HCT116 (cell line): Measurements from ENCODE around the gene TTC16. TPM values are rescaled to one million over a fixed set of nuclear protein-coding genes. Genes with fewer than 3 reads are reported as not detected.

Experiments
- ATAC-seq: fragments of 200-7000 bp; cut with Tn5 transposase; 2 replicates; pipeline ENCODE4 v1.9.1; 2020; ENCODE audit warnings: mild to moderate bottlenecking, moderate library complexity
- BruUV-seq: library from RNA; stranded (reverse); fragments of 400-500 nt; replicated peaks from 2 replicates; lab custom pipeline; 2021; lab: Mats Ljungman, UMichigan
- CTCF ChIA-PET: fragments of 300-600 bp; sonication (Branson Sonifier 250); formaldehyde crosslinking; loops from one replicate; lab custom pipeline; 2021; ENCODE audit warnings: antibody characterized with exemption; lab: Charles Lee
- POLR2A ChIA-PET: fragments of 300-600, 350-600 bp; sonication (Branson Sonifier 250); formaldehyde crosslinking; loops from one replicate; lab custom pipeline; 2021; ENCODE audit warnings: antibody characterized with exemption; lab: Charles Lee
- RAD21 ChIA-PET, 2 experiments: fragments of 300-600 bp; sonication (Branson Sonifier 250); formaldehyde crosslinking; loops; one replicate each; lab custom pipeline; 2023; ENCODE audit warnings: low total read pairs in 2 of 2; ENCODE audit not compliant: uncharacterized antibody in 2 of 2, unreplicated experiment in 2 of 2, low non-redundant PET in 1 of 2; lab: Charles Lee
- DNase-seq: peaks from one replicate; pipeline ENCODE4 v3.0.0-alpha.2; 2010; ENCODE audit warnings: low read depth, low spot score
- H2AFZ ChIP-seq: fragments of 200-600 bp; shearing (Covaris generic), sonication (generic); 2 replicates; pipeline ENCODE4 v1.6.1; 2017; ENCODE audit warnings: low read depth, mixed run types, mixed read lengths, antibody characterized with exemption, low read length; ENCODE audit not compliant: poor library complexity, severe bottlenecking
- H3K27ac ChIP-seq: 2 replicates; pipeline ENCODE4 v1.5.1; 2012; ENCODE audit warnings: low read depth, low read length
- H3K27me3 ChIP-seq: fragments of 200-600 bp; sonication (generic); 2 replicates; pipeline ENCODE4 v1.6.1; 2016; ENCODE audit warnings: mixed run types, low read length, mixed read lengths; ENCODE audit not compliant: insufficient read depth
- H3K36me3 ChIP-seq, 2 experiments: fragments of 200-500 bp in 1 of 2; fragments of 200-600 bp in 1 of 2; sonication (Bioruptor generic) in 1 of 2; sonication (generic) in 1 of 2; 2 replicates each; pipeline versions ENCODE4 v1.5.1 to v1.6.1; 2014 to 2016; ENCODE audit warnings: low read length in 2 of 2, inconsistent platforms in 1 of 2, mixed read lengths in 1 of 2, mixed run types in 1 of 2; ENCODE audit not compliant: insufficient read depth in 2 of 2, control insufficient read depth in 1 of 2
- H3K4me1 ChIP-seq, 2 experiments: fragments of 200-600 bp in 1 of 2; sonication (generic) in 1 of 2; 2 replicates each; pipeline versions ENCODE4 v1.5.1 to v1.6.1; 2012 to 2017; ENCODE audit warnings: low read length in 2 of 2, inconsistent platforms in 1 of 2, mild to moderate bottlenecking in 1 of 2, mixed read lengths in 1 of 2, mixed run types in 1 of 2, moderate library complexity in 1 of 2; ENCODE audit not compliant: insufficient read depth in 2 of 2, control insufficient read depth in 1 of 2
- H3K4me2 ChIP-seq: fragments of 200-600 bp; sonication (generic); 2 replicates; pipeline ENCODE4 v1.6.1; 2017; ENCODE audit warnings: mixed run types, low read length, mixed read lengths
- H3K4me3 ChIP-seq, 2 experiments: fragments of 200-600 bp in 1 of 2; sonication (generic) in 1 of 2; replicated peaks in 1 of 2; 2 replicates each; pipeline ENCODE4 v1.5.1; 2011 to 2016; ENCODE audit warnings: low read length in 2 of 2, control low read depth in 1 of 2, low read depth in 1 of 2, mild to moderate bottlenecking in 1 of 2, mixed read lengths in 1 of 2, mixed run types in 1 of 2
- H3K79me2 ChIP-seq: fragments of 200-600 bp; sonication (generic); 2 replicates; pipeline ENCODE4 v1.6.1; 2017; ENCODE audit warnings: mild to moderate bottlenecking, mixed run types, low read length, moderate library complexity, mixed read lengths; ENCODE audit not compliant: insufficient read depth
- H3K9ac ChIP-seq: fragments of 200-600 bp; sonication (generic); 2 replicates; pipeline ENCODE4 v1.6.1; 2016; ENCODE audit warnings: low read length, mixed read lengths
- H3K9me2 ChIP-seq: fragments of 200-600 bp; sonication (generic), shearing (Covaris generic); 2 replicates; pipeline ENCODE4 v1.6.1; 2017; ENCODE audit warnings: mixed run types, mild to moderate bottlenecking, moderate library complexity; ENCODE audit not compliant: insufficient read depth
- H3K9me3 ChIP-seq, 2 experiments: fragments of 200-500 bp in 1 of 2; fragments of 200-600 bp in 1 of 2; sonication (Bioruptor generic) in 1 of 2; sonication (generic) in 1 of 2; 2 replicates each; pipeline ENCODE4 v1.6.1; 2014 to 2017; ENCODE audit warnings: low read length in 2 of 2, mixed read lengths in 2 of 2, inconsistent platforms in 1 of 2, low read depth in 1 of 2, mild to moderate bottlenecking in 1 of 2, mixed run types in 1 of 2, moderate library complexity in 1 of 2; ENCODE audit not compliant: control insufficient read depth in 1 of 2, insufficient read depth in 1 of 2
- H4K20me1 ChIP-seq: fragments of 200-600 bp; sonication (generic), shearing (Covaris generic); 2 replicates; pipeline ENCODE4 v1.6.1; 2017; ENCODE audit warnings: mixed run types, mild to moderate bottlenecking, moderate library complexity; ENCODE audit not compliant: insufficient read depth
- CEBPB ChIP-seq: IDR thresholded peaks from 2 replicates; pipeline ENCODE4 v1.6.1; 2012; ENCODE audit warnings: low read depth
- EGR1 ChIP-seq: IDR thresholded peaks from 2 replicates; pipeline ENCODE4 v1.6.1; 2012; ENCODE audit warnings: low read depth
- EZH2phosphoT487 ChIP-seq: fragments of 200-600 bp; IDR thresholded peaks from 2 replicates; pipeline ENCODE4 v1.6.1; 2018; ENCODE audit warnings: antibody characterized with exemption, borderline replicate concordance
- FOSL1 ChIP-seq: IDR thresholded peaks from 2 replicates; pipeline ENCODE4 v1.6.1; 2012; ENCODE audit warnings: low read depth
- RAD21 ChIP-seq: IDR thresholded peaks from 2 replicates; pipeline ENCODE4 v1.6.1; 2012; ENCODE audit warnings: low read depth, mild to moderate bottlenecking
- SIN3A ChIP-seq: IDR thresholded peaks from 2 replicates; pipeline ENCODE4 v1.6.1; 2012; ENCODE audit warnings: low read depth
- SP1 ChIP-seq: IDR thresholded peaks from 2 replicates; pipeline ENCODE4 v1.6.1; 2012; ENCODE audit warnings: low read depth
- SRF ChIP-seq: IDR thresholded peaks from 2 replicates; pipeline ENCODE4 v1.6.1; 2012; ENCODE audit warnings: low read depth
- TCF7L2 ChIP-seq: IDR thresholded peaks from 2 replicates; pipeline ENCODE4 v1.7.0; 2011; ENCODE audit warnings: borderline replicate concordance, inconsistent platforms; ENCODE audit not compliant: insufficient read depth, insufficient read length; ENCODE audit errors: extremely low read depth
- YY1 ChIP-seq: IDR thresholded peaks from 2 replicates; pipeline ENCODE4 v1.6.1; 2011; ENCODE audit warnings: low read length, low read depth, moderate library complexity, mild to moderate bottlenecking; ENCODE audit not compliant: insufficient replicate concordance; ENCODE audit errors: extremely low read depth
- ZFX ChIP-seq: fragments of 450-650 bp; IDR thresholded peaks from 2 replicates; pipeline ENCODE4 v1.6.1; 2017
- ZNF274 ChIP-seq: fragments of 200-500 bp; sonication (Bioruptor generic); IDR thresholded peaks from 2 replicates; pipeline ENCODE4 v1.6.1; 2014; ENCODE audit warnings: mild to moderate bottlenecking, low read depth, low read length, inconsistent platforms
- intact Hi-C: fragments of 100-400 bp; cut with micrococcal nuclease; formaldehyde crosslinking; loops from 2 replicates; pipeline ENCODE4 v1.10.0; 2022
- total RNA-seq: library from RNA; stranded (reverse); gene quantifications from one replicate; pipeline ENCODE4 v1.2.1, GENCODE V29; 2021; ENCODE audit not compliant: unreplicated experiment
- TF ChIP-seq, protein P1 (sequence below): IDR thresholded peaks from 2 replicates; pipeline ENCODE4 v1.6.1; 2012
- TF ChIP-seq, protein P2 (sequence below): IDR thresholded peaks from 2 replicates; pipeline ENCODE4 v1.6.1; 2011; ENCODE audit warnings: mild to moderate bottlenecking, low read length, moderate library complexity; ENCODE audit not compliant: insufficient replicate concordance; ENCODE audit errors: extremely low read depth
- TF ChIP-seq, protein P3 (sequence below), 3 experiments: fragments of 200-600 bp in 1 of 3; sonication (generic) in 1 of 3; IDR thresholded peaks in 2 of 3; conservative IDR thresholded peaks in 1 of 3; 2 replicates each; pipeline ENCODE4 v1.5.1; 2012 to 2017; ENCODE audit warnings: low read depth in 2 of 3, low read length in 2 of 3, antibody characterized with exemption in 1 of 3, borderline replicate concordance in 1 of 3, control low read depth in 1 of 3, mild to moderate bottlenecking in 1 of 3, mixed read lengths in 1 of 3, mixed run types in 1 of 3, moderate library complexity in 1 of 3; ENCODE audit not compliant: insufficient read depth in 1 of 3
- TF ChIP-seq, protein P4 (sequence below): IDR thresholded peaks from 2 replicates; pipeline ENCODE4 v1.6.1; 2012

The TTC16 gene
- total RNA-seq, 1 experiment from 2014 or later: not detected

DNA sequence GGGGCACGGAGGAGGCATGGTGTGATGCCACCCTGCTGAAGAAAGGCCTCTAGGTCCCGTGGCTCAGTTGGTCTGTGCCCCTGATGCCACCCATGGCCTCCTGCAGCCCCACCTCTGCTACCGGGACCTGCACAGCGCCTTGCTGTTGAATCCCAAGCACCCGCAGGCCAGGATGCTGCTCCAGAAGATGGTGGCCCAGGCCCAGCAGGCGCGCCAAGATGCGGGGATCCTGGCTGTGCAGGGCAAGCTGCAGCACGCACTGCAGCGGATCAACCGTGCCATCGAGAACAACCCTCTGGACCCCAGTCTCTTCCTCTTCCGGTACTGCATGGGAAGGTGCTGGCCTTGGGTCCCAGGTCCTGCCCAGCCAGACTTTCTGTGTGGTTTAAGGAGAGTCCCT is 7.1 kb downstream of the TTC16 start:
- ChIA-PET POLR2A (interaction anchor here (1.1 kb wide), 1 partner anchor 12 kb away, joined by 3 read pairs; the partner anchor contains the start of gene TOR2A), RAD21 (no interaction called here), CTCF (interaction anchor here (2.7 kb wide), 1 partner anchor 12 kb away, joined by 17 read pairs; the partner anchor contains the start of gene TOR2A)
- ATAC-seq: no peak
- Histone ChIP-seq H3K4me3 (no peak overlapping the region), H3K4me1 (peaks cover 54 to 62% of the 10 kb centered on the region in 2 experiments), H3K27me3 (no peaks in the 10 kb centered on the region), H3K4me2 (no peak overlapping the region), H4K20me1 (no peaks in the 10 kb centered on the region), H3K79me2 (no peaks in the 10 kb centered on the region), H3K9me3 (no peaks in the 10 kb centered on the region), H2AFZ (no peak overlapping the region), H3K27ac (peak overlapping the region; percentile 8; the same call in 1 of the 2 replicates), H3K9ac (no peak overlapping the region), H3K36me3 (no peaks in the 10 kb centered on the region), H3K9me2 (no peaks in the 10 kb centered on the region)
- no peak for TF ChIP-seq ZFX
- no TSS peak for BruUV-seq
- DNase-seq: no peak
- intact Hi-C loops: loop anchor here (5.0 kb wide), 2 partner anchors 111 to 201 kb away; partner anchors contain the start of gene STXBP1

DNA sequence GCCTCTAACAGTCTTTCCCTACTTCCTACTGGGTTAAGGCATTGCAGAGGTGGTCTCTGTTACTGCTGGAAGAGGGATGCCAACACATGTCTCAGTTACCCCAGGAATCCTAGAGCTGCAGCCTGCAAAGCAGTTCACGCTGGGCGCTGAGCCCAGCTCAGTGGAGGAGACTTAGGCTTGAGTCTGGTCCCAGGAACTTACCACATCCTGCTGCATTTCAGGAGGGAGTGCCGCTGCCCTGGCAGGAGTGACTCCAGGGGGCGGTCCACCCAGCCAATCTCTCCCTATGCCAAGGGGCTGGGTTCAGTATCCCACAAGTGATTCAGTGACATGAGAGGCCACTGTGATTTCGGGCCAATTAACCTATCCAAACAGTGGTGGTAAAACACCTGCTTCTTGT is 7.6 kb downstream of the TTC16 start:
- Histone ChIP-seq H2AFZ (no peak overlapping the region), H3K27ac (peak overlapping the region; percentile 50; the same call in 1 of the 2 replicates), H3K4me1 (peaks cover 54 to 62% of the 10 kb centered on the region in 2 experiments), H3K9ac (no peak overlapping the region), H3K27me3 (no peaks in the 10 kb centered on the region), H3K4me3 (no peak overlapping the region), H3K79me2 (no peaks in the 10 kb centered on the region), H3K4me2 (peak overlapping the region; percentile 10; the same call in 1 of the 2 replicates), H3K9me3 (no peaks in the 10 kb centered on the region), H3K36me3 (no peaks in the 10 kb centered on the region), H4K20me1 (no peaks in the 10 kb centered on the region), H3K9me2 (no peaks in the 10 kb centered on the region)
- intact Hi-C loops: loop anchor here (5.0 kb wide), 2 partner anchors 111 to 201 kb away; partner anchors contain the start of gene STXBP1
- no peak for DNase-seq
- ATAC-seq: no peak
- CTCF ChIA-PET: interaction anchor here (2.7 kb wide), 1 partner anchor 11 kb away, joined by 17 read pairs; the partner anchor contains the start of gene TOR2A
- RAD21 ChIA-PET: no interaction called here
- BruUV-seq: no TSS peak
- POLR2A ChIA-PET: interaction anchor here (1.1 kb wide), 1 partner anchor 11 kb away, joined by 3 read pairs; the partner anchor contains the start of gene TOR2A
- TF ChIP-seq ZNF274 (no peak), TCF7L2 (no peak), FOSL1 (no peak), YY1 (no peak), EZH2phosphoT487 (no peak), SIN3A (no peak), SRF (no peak), EGR1 (no peak), SP1 (no peak), RAD21 (no peak), ZFX (no peak), CEBPB (no peak)
- TF ChIP-seq, protein P1, sequence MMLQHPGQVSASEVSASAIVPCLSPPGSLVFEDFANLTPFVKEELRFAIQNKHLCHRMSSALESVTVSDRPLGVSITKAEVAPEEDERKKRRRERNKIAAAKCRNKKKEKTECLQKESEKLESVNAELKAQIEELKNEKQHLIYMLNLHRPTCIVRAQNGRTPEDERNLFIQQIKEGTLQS: no peak
- TF ChIP-seq, protein P2, sequence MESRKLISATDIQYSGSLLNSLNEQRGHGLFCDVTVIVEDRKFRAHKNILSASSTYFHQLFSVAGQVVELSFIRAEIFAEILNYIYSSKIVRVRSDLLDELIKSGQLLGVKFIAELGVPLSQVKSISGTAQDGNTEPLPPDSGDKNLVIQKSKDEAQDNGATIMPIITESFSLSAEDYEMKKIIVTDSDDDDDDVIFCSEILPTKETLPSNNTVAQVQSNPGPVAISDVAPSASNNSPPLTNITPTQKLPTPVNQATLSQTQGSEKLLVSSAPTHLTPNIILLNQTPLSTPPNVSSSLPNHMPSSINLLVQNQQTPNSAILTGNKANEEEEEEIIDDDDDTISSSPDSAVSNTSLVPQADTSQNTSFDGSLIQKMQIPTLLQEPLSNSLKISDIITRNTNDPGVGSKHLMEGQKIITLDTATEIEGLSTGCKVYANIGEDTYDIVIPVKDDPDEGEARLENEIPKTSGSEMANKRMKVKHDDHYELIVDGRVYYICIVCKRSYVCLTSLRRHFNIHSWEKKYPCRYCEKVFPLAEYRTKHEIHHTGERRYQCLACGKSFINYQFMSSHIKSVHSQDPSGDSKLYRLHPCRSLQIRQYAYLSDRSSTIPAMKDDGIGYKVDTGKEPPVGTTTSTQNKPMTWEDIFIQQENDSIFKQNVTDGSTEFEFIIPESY: no peak
- TF ChIP-seq, protein P3, sequence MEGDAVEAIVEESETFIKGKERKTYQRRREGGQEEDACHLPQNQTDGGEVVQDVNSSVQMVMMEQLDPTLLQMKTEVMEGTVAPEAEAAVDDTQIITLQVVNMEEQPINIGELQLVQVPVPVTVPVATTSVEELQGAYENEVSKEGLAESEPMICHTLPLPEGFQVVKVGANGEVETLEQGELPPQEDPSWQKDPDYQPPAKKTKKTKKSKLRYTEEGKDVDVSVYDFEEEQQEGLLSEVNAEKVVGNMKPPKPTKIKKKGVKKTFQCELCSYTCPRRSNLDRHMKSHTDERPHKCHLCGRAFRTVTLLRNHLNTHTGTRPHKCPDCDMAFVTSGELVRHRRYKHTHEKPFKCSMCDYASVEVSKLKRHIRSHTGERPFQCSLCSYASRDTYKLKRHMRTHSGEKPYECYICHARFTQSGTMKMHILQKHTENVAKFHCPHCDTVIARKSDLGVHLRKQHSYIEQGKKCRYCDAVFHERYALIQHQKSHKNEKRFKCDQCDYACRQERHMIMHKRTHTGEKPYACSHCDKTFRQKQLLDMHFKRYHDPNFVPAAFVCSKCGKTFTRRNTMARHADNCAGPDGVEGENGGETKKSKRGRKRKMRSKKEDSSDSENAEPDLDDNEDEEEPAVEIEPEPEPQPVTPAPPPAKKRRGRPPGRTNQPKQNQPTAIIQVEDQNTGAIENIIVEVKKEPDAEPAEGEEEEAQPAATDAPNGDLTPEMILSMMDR (IDR thresholded peaks at IDR 0.05 in 2 of 3, conservative IDR thresholded peaks at IDR 0.05 in 1 of 3; ENCODE audit: borderline replicate concordance in 1 of 3, insufficient read depth in 1 of 3, low read depth in 2 of 3, low read length in 2 of 3): no peak
- TF ChIP-seq, protein P4, sequence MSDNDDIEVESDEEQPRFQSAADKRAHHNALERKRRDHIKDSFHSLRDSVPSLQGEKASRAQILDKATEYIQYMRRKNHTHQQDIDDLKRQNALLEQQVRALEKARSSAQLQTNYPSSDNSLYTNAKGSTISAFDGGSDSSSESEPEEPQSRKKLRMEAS: no peak
